ENCODE results near the gene SUN3.

SUN3 gene

GRCh38 chr7:47968847-47969774 lies 59.8 kb downstream of the SUN3 start:
- no peaks in the 10 kb centered on the region for H3K9me3 ChIP-seq
- no peaks in the 10 kb centered on the region; the same call in 1 of the 2 replicates for H3K4me1 ChIP-seq
- peak; percentile 85 for DNase-seq
- H3K27me3 ChIP-seq = no peaks in the 10 kb centered on the region
- TF ChIP-seq CTCF (IDR thresholded peaks at IDR 0.05; ENCODE audit: low read depth, low read length) = peak; percentile 99
- peaks cover 60% of the 10 kb centered on the region for H3K36me3 ChIP-seq
- no peak overlapping the region for H3K4me3 ChIP-seq (ENCODE audit: low read depth, low read length)

DNA sequence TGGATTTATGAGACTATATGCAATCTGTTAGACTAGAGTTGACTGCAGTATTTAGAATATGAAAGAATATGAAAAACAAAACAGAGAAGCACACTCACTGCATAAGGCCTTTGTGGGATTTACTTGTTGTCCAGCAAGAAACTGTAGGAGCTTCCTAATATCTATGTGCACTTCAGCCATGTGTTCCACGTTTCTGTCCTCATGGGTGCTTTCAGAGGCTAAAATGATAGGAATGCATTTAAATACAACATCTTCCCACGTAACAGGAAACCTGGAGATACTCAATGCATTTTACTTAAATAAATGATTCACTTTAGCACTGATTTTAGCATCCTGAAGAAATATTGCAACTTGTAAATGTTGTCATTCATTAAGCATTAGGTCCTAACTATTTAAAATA lies 61.2 kb downstream of the SUN3 start:
- no peaks in the 10 kb centered on the region for H3K9me3 ChIP-seq
- DNase-seq = no peak
- TF ChIP-seq CTCF (IDR thresholded peaks at IDR 0.05; ENCODE audit: low read depth, low read length) = no peak
- no peaks in the 10 kb centered on the region; the same call in 1 of the 2 replicates for H3K4me1 ChIP-seq
- H3K36me3 ChIP-seq = peaks cover 57% of the 10 kb centered on the region
- no peaks in the 10 kb centered on the region for H3K27me3 ChIP-seq
- no peak overlapping the region for H3K4me3 ChIP-seq (ENCODE audit: low read depth, low read length)

DNA sequence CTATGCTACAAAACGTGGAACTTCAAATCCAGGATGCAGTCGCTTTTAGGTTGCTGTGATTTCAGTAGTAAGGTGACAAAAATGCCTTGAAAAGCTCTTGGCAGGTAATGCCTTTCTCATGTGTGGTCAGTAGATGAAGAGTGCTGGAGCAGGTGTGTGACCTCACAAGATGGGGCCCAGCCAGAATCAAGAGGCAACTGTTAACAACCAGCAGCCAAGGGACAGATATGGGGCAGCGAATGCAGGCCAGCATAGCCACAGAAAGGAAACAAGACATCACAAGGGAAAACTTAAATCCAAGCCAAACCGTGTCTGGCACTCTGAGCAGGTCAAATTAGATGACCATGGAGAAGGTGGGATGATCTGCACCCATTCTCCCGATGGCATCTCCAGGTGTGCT lies 61.8 kb downstream of the SUN3 start:
- Histone ChIP-seq H3K9me3 (no peaks in the 10 kb centered on the region), H3K27me3 (no peaks in the 10 kb centered on the region), H3K36me3 (peaks cover 57% of the 10 kb centered on the region), H3K4me3 (ENCODE audit: low read depth, low read length) (no peak overlapping the region), H3K4me1 (no peaks in the 10 kb centered on the region; the same call in 1 of the 2 replicates)
- DNase-seq = no peak
- no peak for TF ChIP-seq CTCF (IDR thresholded peaks at IDR 0.05; ENCODE audit: low read depth, low read length)

- no peak for TF ChIP-seq CTCF (IDR thresholded peaks at IDR 0.05; ENCODE audit: low read depth, low read length)
- Histone ChIP-seq H3K9me3 (no peaks in the 10 kb centered on the region), H3K4me3 (ENCODE audit: low read depth, low read length) (no peak overlapping the region), H3K27me3 (no peaks in the 10 kb centered on the region), H3K36me3 (peaks cover 69% of the 10 kb centered on the region), H3K4me1 (no peaks in the 10 kb centered on the region; the same call in 1 of the 2 replicates)
- no peak for DNase-seq
Observed at GRCh38 chr7:47965456-47965855, 63.5 kb downstream of the SUN3 start.

GRCh38 chr7:47962262-47962661 lies 66.6 kb downstream of the SUN3 start:
- Histone ChIP-seq H3K36me3 (peaks cover 57% of the 10 kb centered on the region), H3K4me1 (no peaks in the 10 kb centered on the region), H3K4me3 (ENCODE audit: low read depth, low read length) (no peak overlapping the region), H3K27me3 (no peaks in the 10 kb centered on the region), H3K9me3 (no peaks in the 10 kb centered on the region)
- DNase-seq = no peak
- TF ChIP-seq CTCF (IDR thresholded peaks at IDR 0.05; ENCODE audit: low read depth, low read length) = no peak

GRCh38 chr7:47957156-47957555 lies 71.8 kb downstream of the SUN3 start:
- DNase-seq = no peak
- Histone ChIP-seq H3K4me3 (ENCODE audit: low read depth, low read length) (no peak overlapping the region), H3K27me3 (no peaks in the 10 kb centered on the region), H3K4me1 (no peaks in the 10 kb centered on the region), H3K36me3 (peaks cover 16% of the 10 kb centered on the region), H3K9me3 (no peaks in the 10 kb centered on the region)
- TF ChIP-seq CTCF (IDR thresholded peaks at IDR 0.05; ENCODE audit: low read depth, low read length) = no peak
